HepG2 (cell line): Measurements from ENCODE around the gene NTRK2.

Experiments
- BCL6 ChIP-seq: IDR thresholded peaks from 2 replicates; pipeline ENCODE4 v1.6.1; 2016; ENCODE audit warnings: missing genetic modification reagents, missing compliant biosample characterization
- EZH2 ChIP-seq: conservative IDR thresholded peaks from 2 replicates; pipeline ENCODE4 v1.6.1; 2012; ENCODE audit warnings: mild to moderate bottlenecking, low read depth, low read length, moderate library complexity
- NFKBIZ ChIP-seq: IDR thresholded peaks from 2 replicates; pipeline ENCODE4 v1.6.1; 2018; ENCODE audit warnings: missing genetic modification reagents, missing compliant biosample characterization
- POLR2A ChIP-seq, 2 experiments: IDR thresholded peaks; 2 replicates each; pipeline ENCODE4 v1.6.1; 2011; ENCODE audit warnings: low read depth in 2 of 2, low read length in 2 of 2, mild to moderate bottlenecking in 1 of 2, moderate library complexity in 1 of 2; ENCODE audit not compliant: insufficient read depth in 1 of 2
- TAF1 ChIP-seq: sonication (generic); formaldehyde crosslinking; IDR thresholded peaks from 2 replicates; pipeline ENCODE4 v1.4.0; 2020; ENCODE audit warnings: missing genetic modification reagents
- ZKSCAN8 ChIP-seq: IDR thresholded peaks from 2 replicates; pipeline ENCODE4 v1.6.1; 2016; ENCODE audit warnings: borderline replicate concordance, missing genetic modification reagents, missing compliant biosample characterization
- TF ChIP-seq, protein P1 (sequence below), 2 experiments: sonication (generic) in 1 of 2; formaldehyde crosslinking in 1 of 2; IDR thresholded peaks; 2 replicates each; pipeline versions ENCODE4 v1.5.1 to v1.6.1; 2011 to 2020; ENCODE audit warnings: borderline replicate concordance in 1 of 2, low read depth in 1 of 2, low read length in 1 of 2, mild to moderate bottlenecking in 1 of 2, missing genetic modification reagents in 1 of 2, moderate library complexity in 1 of 2
- TF ChIP-seq, protein P2 (sequence below): sonication (generic); formaldehyde crosslinking; IDR thresholded peaks from 2 replicates; pipeline ENCODE4 v1.5.0; 2020; ENCODE audit warnings: missing genetic modification reagents

DNA sequence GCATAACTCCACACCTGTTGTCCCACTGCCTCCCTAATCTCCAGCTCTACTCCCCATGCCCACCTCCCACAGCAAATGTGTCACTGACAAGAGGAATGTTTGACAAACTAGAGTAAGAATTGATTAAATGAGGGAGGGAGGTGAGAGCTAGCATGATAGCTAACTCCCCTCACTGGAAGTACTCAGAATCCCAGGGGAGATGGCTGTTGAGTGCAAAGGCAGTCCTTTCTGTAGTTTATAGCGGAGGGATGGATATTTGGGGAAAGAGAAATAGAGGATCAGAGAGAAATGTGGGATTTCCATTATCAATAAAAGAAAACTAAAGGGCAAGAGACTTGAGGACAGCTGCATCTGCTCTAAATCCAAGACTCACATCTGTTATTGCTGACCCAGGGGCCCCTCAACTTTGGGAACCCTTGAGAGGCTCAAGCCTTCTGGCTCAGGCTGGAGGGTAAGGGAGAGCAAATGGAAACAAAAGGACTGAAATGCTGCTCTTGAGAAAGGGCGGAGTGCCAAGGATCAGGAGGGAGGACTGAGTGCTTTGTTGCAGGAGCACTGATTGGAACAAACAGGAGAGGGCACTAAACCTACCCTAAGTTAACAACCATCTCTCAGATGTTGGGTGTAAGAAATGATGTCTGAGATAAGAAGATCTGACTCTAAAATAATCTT lies 372.1 kb downstream of the NTRK2 start:
- no peak for TF ChIP-seq POLR2A (IDR thresholded peaks at IDR 0.05; ENCODE audit: insufficient read depth in 1 of 2, low read depth in 2 of 2, low read length in 2 of 2)
- TF ChIP-seq EZH2, result no peak
- no peak for TF ChIP-seq TAF1
- TF ChIP-seq BCL6 (CRISPR knock-in tag), result no peak
- TF ChIP-seq NFKBIZ, result no peak
- TF ChIP-seq, protein P1, sequence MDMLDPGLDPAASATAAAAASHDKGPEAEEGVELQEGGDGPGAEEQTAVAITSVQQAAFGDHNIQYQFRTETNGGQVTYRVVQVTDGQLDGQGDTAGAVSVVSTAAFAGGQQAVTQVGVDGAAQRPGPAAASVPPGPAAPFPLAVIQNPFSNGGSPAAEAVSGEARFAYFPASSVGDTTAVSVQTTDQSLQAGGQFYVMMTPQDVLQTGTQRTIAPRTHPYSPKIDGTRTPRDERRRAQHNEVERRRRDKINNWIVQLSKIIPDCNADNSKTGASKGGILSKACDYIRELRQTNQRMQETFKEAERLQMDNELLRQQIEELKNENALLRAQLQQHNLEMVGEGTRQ (IDR thresholded peaks at IDR 0.05; ENCODE audit: low read depth, low read length), result no peak
- TF ChIP-seq, protein P1 (CRISPR knock-in tag; IDR thresholded peaks at IDR 0.05; ENCODE audit: borderline replicate concordance), result no peak
- TF ChIP-seq, protein P2, sequence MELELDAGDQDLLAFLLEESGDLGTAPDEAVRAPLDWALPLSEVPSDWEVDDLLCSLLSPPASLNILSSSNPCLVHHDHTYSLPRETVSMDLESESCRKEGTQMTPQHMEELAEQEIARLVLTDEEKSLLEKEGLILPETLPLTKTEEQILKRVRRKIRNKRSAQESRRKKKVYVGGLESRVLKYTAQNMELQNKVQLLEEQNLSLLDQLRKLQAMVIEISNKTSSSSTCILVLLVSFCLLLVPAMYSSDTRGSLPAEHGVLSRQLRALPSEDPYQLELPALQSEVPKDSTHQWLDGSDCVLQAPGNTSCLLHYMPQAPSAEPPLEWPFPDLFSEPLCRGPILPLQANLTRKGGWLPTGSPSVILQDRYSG, result no peak
- no peak for TF ChIP-seq ZKSCAN8
